KMS-11 (cell line): ENCODE data around the gene RUNX3.

ENCODE experiments used
- H2AFZ ChIP-seq: fragments of 200-600 bp; sonication (generic); 2 replicates; pipeline ENCODE4 v1.6.1; 2016; ENCODE audit warnings: antibody characterized with exemption, mixed run types, low read depth
- H3K27ac ChIP-seq: fragments of 200-600 bp; sonication (generic); 2 replicates; pipeline ENCODE4 v1.6.1; 2016; ENCODE audit warnings: mild to moderate bottlenecking, mixed run types
- H3K27me3 ChIP-seq: fragments of 200-600 bp; sonication (generic); 2 replicates; pipeline ENCODE4 v1.6.1; 2017; ENCODE audit warnings: mild to moderate bottlenecking, low read depth, mixed run types, moderate library complexity; ENCODE audit not compliant: insufficient read depth
- H3K36me3 ChIP-seq: fragments of 200-600 bp; sonication (generic); 2 replicates; pipeline ENCODE4 v1.6.1; 2017; ENCODE audit warnings: mild to moderate bottlenecking, mixed run types; ENCODE audit not compliant: insufficient read depth
- H3K4me1 ChIP-seq: fragments of 200-600 bp; sonication (generic); 2 replicates; pipeline ENCODE4 v1.6.1; 2016; ENCODE audit warnings: mild to moderate bottlenecking, low read depth, mixed run types; ENCODE audit not compliant: poor library complexity, severe bottlenecking
- H3K4me2 ChIP-seq: fragments of 200-600 bp; sonication (generic); 2 replicates; pipeline ENCODE4 v1.7.0; 2016; ENCODE audit warnings: mild to moderate bottlenecking, mixed run types
- H3K4me3 ChIP-seq: fragments of 200-600 bp; sonication (generic); IDR thresholded peaks from 2 replicates; pipeline ENCODE4 v1.6.1; 2017; ENCODE audit warnings: low read depth, low read length, mixed read lengths; ENCODE audit not compliant: insufficient read depth
- H3K79me2 ChIP-seq: fragments of 200-600 bp; sonication (generic); 2 replicates; pipeline ENCODE4 v1.6.1; 2016; ENCODE audit warnings: low read depth, mixed run types; ENCODE audit not compliant: insufficient read depth
- H3K9ac ChIP-seq: fragments of 200-600 bp; sonication (generic); 2 replicates; pipeline ENCODE4 v1.6.1; 2016; ENCODE audit warnings: mild to moderate bottlenecking, mixed run types
- H4K20me1 ChIP-seq: fragments of 200-600 bp; sonication (generic); 2 replicates; pipeline ENCODE4 v1.6.1; 2016; ENCODE audit warnings: mild to moderate bottlenecking, mixed run types; ENCODE audit not compliant: insufficient read depth
- TF ChIP-seq, protein P1 (sequence below): fragments of 200-600 bp; sonication (generic); conservative IDR thresholded peaks from 2 replicates; pipeline ENCODE4 v1.6.1; 2017; ENCODE audit warnings: low read depth, mild to moderate bottlenecking, antibody characterized with exemption, low read length, moderate library complexity, mixed read lengths

The RUNX3 gene

DNA sequence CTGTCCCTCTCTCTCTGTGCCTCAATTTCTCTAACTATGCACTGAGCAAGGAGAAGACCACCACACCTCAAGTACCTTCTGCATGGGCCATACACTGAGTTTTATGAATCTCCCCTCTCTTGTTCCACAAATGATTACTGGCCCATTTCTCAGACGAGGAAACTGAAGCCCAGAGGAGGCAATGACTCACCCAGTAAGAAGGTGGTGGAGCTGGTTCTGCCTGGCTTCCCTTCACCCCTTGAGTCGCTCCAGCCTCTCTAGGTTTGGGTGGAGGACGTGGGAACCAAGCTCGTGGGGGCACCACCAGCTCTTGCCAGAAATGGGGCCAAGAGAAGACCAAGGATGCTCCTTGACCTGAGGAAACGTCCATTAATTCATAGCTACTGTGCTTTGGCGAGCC is 21.3 kb upstream of the RUNX3 start:
- Histone ChIP-seq H3K4me1 (peaks cover 10% of the 10 kb centered on the region), H3K27me3 (no peaks in the 10 kb centered on the region), H4K20me1 (no peaks in the 10 kb centered on the region), H2AFZ (no peak overlapping the region), H3K9ac (no peak overlapping the region), H3K4me2 (no peak overlapping the region), H3K4me3 (no peak overlapping the region), H3K36me3 (no peaks in the 10 kb centered on the region), H3K79me2 (no peaks in the 10 kb centered on the region), H3K27ac (no peak overlapping the region)
- TF ChIP-seq, protein P1, sequence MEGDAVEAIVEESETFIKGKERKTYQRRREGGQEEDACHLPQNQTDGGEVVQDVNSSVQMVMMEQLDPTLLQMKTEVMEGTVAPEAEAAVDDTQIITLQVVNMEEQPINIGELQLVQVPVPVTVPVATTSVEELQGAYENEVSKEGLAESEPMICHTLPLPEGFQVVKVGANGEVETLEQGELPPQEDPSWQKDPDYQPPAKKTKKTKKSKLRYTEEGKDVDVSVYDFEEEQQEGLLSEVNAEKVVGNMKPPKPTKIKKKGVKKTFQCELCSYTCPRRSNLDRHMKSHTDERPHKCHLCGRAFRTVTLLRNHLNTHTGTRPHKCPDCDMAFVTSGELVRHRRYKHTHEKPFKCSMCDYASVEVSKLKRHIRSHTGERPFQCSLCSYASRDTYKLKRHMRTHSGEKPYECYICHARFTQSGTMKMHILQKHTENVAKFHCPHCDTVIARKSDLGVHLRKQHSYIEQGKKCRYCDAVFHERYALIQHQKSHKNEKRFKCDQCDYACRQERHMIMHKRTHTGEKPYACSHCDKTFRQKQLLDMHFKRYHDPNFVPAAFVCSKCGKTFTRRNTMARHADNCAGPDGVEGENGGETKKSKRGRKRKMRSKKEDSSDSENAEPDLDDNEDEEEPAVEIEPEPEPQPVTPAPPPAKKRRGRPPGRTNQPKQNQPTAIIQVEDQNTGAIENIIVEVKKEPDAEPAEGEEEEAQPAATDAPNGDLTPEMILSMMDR: no peak

DNA sequence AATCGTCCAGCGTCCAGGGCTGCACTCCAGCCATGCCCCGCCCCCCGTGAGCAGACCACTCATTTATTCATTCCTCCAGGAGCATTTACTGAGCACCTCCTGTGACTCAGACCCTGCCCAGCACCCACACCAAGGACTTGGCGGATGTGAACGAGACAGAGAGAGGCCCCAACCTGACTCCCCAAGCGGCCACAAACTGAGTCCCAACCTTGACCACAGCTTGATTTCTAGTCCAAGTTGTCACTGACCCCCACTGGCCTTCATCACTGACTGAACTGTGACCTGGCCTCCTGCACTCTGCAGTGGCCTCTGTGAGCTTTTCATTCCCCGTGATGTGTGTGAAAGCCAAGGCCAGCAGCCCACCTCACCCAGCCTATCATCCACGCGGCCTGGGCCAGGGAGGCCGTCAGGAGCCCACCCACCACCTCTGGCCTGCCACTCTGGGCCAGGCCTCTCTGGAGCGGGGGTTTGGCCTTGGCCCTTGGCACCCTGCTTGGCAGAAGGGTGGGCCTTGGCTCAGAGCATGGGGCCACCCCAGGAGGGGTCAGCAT is 19.3 kb upstream of the RUNX3 start:
- Histone ChIP-seq H3K79me2 (no peaks in the 10 kb centered on the region), H2AFZ (no peak overlapping the region), H3K4me1 (peaks cover 10% of the 10 kb centered on the region), H3K27ac (no peak overlapping the region), H4K20me1 (no peaks in the 10 kb centered on the region), H3K9ac (no peak overlapping the region), H3K27me3 (no peaks in the 10 kb centered on the region), H3K4me3 (no peak overlapping the region), H3K4me2 (no peak overlapping the region), H3K36me3 (no peaks in the 10 kb centered on the region)
- TF ChIP-seq, protein P1: no peak

DNA sequence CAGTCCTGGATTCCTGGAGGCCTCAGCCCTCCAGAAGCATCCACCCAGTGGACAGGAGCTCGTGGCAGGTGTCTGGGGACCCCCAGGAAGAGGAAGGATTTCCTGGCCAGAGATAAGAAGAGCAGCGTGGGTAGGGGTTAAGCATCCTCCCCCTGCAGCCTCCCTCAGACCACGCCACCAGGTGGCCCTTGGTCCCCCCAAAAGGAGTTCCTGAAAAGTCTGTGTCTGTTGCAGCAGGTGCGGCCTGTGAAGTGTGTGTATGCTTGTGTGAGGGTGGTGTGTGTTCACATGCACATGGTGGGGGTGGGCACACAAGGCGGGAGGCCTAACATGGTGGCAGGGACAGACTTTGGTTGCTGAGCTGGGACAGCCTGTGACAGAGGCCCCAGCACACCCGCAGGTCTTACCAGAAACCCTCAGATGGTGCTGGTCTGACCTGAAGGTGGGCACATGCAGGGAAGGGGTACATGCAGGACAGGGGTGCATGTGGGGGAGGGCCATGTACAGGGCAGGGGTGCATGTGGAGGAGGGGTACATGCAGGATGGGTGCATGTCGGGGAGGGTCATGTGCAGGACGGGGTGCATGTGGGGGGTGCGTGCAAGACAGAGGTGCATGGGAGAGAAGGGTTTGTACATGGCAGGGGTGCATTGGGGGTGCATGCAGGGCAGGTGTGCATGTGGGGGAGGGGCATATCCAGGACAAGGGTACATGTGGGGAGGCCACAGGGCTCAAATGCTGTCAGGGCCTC is 18.2 kb upstream of the RUNX3 start:
- H3K79me2 ChIP-seq: no peaks in the 10 kb centered on the region
- no peak overlapping the region for H3K9ac ChIP-seq
- H3K4me2 ChIP-seq: no peak overlapping the region
- no peak overlapping the region for H2AFZ ChIP-seq
- peaks cover 10% of the 10 kb centered on the region for H3K4me1 ChIP-seq
- no peaks in the 10 kb centered on the region for H4K20me1 ChIP-seq
- no peaks in the 10 kb centered on the region for H3K27me3 ChIP-seq
- no peak overlapping the region for H3K4me3 ChIP-seq
- no peak overlapping the region for H3K27ac ChIP-seq
- no peaks in the 10 kb centered on the region for H3K36me3 ChIP-seq
- TF ChIP-seq, protein P1: no peak

DNA sequence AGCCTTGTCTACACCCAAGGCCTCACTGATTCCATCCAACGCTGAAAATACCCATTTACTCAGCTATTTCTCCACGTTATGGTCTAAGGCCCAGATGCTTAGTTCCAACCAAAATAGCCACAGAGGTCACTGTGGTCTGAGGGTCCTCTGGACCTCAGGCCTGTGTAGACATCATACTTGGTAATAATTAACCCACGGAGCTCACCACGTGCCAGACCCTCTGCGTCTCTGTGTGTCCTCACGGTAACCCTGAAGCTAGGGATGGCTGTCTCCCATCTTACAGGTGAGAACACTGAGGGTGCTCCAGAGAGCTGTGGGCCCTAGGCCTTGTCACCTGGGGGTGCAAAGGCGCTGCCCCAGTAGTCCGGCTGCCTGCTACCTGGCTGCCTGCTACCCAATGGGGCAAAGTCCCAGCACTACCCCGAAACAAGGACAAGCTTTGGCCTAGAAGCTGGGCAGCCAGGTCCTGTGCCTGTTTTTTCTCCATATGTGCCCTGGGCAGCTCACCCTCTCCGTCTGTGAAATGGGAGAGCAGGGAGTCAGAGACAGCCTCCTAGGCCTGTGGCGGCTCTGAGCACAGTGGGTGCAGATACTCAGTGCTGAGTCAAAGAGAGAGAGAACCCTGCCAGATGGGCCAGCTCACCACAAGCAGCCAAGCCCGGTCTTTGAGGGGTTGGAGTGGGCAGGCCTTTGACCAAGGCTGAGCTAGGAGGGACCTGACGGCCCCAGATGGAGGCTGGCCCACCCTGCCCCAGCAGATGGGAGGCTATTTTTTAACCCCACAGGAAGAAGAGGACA is 17.0 kb upstream of the RUNX3 start:
- TF ChIP-seq, protein P1: no peak
- H3K4me3 ChIP-seq: no peak overlapping the region
- H3K36me3 ChIP-seq: no peaks in the 10 kb centered on the region
- H4K20me1 ChIP-seq: no peaks in the 10 kb centered on the region
- no peaks in the 10 kb centered on the region for H3K79me2 ChIP-seq
- no peak overlapping the region for H3K9ac ChIP-seq
- no peak overlapping the region for H3K27ac ChIP-seq
- H2AFZ ChIP-seq: no peak overlapping the region
- no peak overlapping the region for H3K4me2 ChIP-seq
- H3K4me1 ChIP-seq: peaks cover 10% of the 10 kb centered on the region
- no peaks in the 10 kb centered on the region for H3K27me3 ChIP-seq
